BJ (cell line): ENCODE measurements around the gene PLCG1. TPM values are rescaled to one million over a fixed set of nuclear protein-coding genes. Genes with fewer than 3 reads are reported as not detected.
"Not testable (repeated sequence)": the region's sequence is repeated elsewhere in the genome, so short reads cannot be mapped to it uniquely, and the experiment has no call there.

Experiments used
- CTCF ChIA-PET: fragments of 350-600 bp; formaldehyde crosslinking; extraction: SDS; loops from one replicate; lab custom pipeline; 2021; ENCODE audit warnings: antibody characterized with exemption, inconsistent platforms; lab: Yijun Ruan, JAX
- POLR2A ChIA-PET: fragments of 300-600 bp; sonication (Branson Sonifier 250); formaldehyde crosslinking; extraction: SDS; loops from one replicate; lab custom pipeline; 2021; ENCODE audit warnings: antibody characterized with exemption; lab: Charles Lee
- DNase-seq: peaks from one replicate; pipeline ENCODE4 v3.0.0-alpha.2; 2011; ENCODE audit warnings: low read depth
- H3K27me3 ChIP-seq: 2 replicates; pipeline ENCODE4 v1.6.0; 2011; ENCODE audit warnings: low read length; ENCODE audit not compliant: control insufficient read depth, insufficient read depth
- H3K36me3 ChIP-seq: 2 replicates; pipeline ENCODE4 v1.5.1; 2011; ENCODE audit warnings: low read length; ENCODE audit not compliant: control insufficient read depth, insufficient read depth
- H3K4me3 ChIP-seq: 2 replicates; pipeline ENCODE4 v1.5.1; 2011; ENCODE audit warnings: low read depth, mild to moderate bottlenecking, control low read depth, low read length
- polyA plus RNA-seq: library from polyadenylated mRNA; depleted of rRNA; stranded (reverse); fragments of >200 nt; gene quantifications from 2 replicates; pipeline ENCODE4 v1.2.3, GENCODE V29; 2011
- TF ChIP-seq, protein P1 (sequence below): IDR thresholded peaks from 2 replicates; pipeline ENCODE4 v1.5.1; 2011; ENCODE audit warnings: low read depth, mild to moderate bottlenecking, control low read depth, inconsistent platforms, low read length, moderate library complexity; ENCODE audit not compliant: insufficient read depth

PLCG1 gene
- polyA plus RNA-seq, 1 experiment, result 46.5 TPM

DNA sequence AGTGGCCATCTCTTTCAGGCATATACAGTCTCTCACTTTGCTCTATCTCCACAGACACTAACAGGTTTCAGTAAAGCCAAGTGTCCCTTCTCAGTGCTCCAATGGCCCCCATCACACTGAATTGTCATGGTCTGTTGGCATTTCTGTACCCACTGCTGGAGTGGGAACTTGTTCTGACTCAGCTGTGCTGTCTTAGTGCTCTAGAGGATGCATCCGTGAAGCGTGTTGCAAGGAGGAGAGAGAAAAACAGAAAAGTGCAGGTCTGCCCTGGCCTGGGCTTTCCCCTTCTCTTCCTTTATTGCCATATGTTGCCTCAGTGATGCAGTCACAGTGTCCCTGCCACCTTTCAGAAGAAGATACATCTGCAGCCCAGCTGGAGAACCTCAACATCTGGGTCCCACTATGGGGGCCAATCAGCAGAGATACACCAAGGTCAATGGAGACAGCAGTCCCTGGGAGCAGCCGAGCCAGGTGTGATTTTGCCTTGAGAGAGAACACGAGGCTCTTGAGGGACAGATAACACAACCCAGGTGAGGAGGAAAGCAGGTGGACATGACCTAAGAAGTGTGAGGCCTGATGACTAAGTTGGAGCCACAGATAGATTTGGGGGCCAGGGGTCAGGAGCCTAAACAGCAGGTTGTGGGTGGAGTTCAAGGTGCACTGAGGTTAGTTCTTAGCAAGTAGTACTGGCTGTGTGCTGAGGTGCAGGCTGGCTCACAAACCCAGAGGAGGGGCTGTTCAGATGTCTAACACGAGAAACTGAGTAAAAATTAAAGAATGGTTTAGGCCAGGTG is 5.6 kb upstream of the PLCG1 start:
- POLR2A ChIA-PET, result no interaction called here
- peaks cover under 1% of the 10 kb centered on the region; the same call in 1 of the 2 replicates for H3K36me3 ChIP-seq

DNA sequence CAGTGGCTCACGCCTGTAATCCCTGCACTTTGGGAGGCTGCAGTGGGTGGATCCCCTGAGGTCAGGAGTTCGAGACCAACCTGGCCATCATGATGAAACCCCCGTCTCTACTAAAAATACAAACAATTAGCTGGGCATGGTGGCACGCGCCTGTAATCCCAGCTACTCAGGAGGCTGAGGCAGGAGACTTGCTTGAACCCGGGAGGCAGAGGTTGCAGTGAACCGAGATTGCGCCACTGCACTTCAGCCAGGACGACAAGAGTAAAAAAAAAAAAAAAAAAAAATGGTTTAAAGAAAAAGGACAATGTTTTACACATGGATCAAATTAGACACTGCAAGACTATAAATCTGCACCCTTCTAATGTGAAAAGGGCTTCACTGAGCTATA is 5.0 kb upstream of the PLCG1 start:
- POLR2A ChIA-PET, H3K27me3 ChIP-seq, H3K36me3 ChIP-seq, H3K4me3 ChIP-seq, DNase-seq: not testable (repeated sequence)
- CTCF ChIA-PET, result interaction anchor here (3.3 kb wide), 1 partner anchor 206 kb away, joined by 17 read pairs; no protein-coding TSS in a partner anchor

More for the DNA sequence above, 5.6 kb upstream of the PLCG1 start:
- Histone ChIP-seq H3K4me3 (no peak overlapping the region), H3K27me3 (no peaks in the 10 kb centered on the region)
- TF ChIP-seq, protein P1, sequence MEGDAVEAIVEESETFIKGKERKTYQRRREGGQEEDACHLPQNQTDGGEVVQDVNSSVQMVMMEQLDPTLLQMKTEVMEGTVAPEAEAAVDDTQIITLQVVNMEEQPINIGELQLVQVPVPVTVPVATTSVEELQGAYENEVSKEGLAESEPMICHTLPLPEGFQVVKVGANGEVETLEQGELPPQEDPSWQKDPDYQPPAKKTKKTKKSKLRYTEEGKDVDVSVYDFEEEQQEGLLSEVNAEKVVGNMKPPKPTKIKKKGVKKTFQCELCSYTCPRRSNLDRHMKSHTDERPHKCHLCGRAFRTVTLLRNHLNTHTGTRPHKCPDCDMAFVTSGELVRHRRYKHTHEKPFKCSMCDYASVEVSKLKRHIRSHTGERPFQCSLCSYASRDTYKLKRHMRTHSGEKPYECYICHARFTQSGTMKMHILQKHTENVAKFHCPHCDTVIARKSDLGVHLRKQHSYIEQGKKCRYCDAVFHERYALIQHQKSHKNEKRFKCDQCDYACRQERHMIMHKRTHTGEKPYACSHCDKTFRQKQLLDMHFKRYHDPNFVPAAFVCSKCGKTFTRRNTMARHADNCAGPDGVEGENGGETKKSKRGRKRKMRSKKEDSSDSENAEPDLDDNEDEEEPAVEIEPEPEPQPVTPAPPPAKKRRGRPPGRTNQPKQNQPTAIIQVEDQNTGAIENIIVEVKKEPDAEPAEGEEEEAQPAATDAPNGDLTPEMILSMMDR, result no peak
- DNase-seq, result no peak
- CTCF ChIA-PET, result no interaction called here

DNA sequence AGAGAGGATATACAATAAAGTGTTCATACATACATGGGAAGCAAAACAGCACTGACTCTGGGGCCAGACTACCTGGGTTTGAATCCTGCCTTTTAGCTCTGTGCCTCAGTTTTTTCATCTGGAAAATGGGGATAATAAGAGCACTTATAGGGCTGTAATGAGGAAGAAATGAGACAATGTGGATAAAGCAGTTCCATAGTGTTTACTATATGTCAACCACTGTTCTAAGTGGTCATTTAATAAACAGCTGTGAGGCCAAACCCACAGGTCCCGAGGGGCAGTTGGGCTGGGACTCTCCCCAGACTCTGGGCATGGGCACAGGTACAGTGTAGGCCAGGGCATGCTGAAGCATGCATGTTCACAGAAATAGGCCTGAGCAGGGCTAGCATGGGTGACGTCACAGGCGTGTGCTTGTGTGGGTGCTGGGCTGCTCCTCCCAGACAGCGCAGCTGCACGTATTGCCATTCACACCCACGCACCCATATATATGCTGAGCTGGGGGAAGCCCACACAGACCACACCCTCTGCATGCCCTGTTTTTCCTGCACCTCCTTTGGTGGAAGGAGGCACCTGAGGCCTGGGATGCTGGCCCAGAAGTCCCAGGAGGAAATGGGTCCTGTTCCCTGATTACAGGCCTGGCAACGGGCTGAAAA is 3.5 kb upstream of the PLCG1 start:
- TF ChIP-seq, protein P1, result no peak
- H3K27me3 ChIP-seq, result no peaks in the 10 kb centered on the region
- no peak for DNase-seq
- H3K4me3 ChIP-seq, result no peak overlapping the region
- ChIA-PET CTCF (interaction anchor here (1.2 to 3.3 kb wide), 3 partner anchors 10 to 205 kb away, joined by 3 to 17 read pairs (median 10); no protein-coding TSS in a partner anchor), POLR2A (no interaction called here)
- H3K36me3 ChIP-seq, result no peaks in the 10 kb centered on the region

DNA sequence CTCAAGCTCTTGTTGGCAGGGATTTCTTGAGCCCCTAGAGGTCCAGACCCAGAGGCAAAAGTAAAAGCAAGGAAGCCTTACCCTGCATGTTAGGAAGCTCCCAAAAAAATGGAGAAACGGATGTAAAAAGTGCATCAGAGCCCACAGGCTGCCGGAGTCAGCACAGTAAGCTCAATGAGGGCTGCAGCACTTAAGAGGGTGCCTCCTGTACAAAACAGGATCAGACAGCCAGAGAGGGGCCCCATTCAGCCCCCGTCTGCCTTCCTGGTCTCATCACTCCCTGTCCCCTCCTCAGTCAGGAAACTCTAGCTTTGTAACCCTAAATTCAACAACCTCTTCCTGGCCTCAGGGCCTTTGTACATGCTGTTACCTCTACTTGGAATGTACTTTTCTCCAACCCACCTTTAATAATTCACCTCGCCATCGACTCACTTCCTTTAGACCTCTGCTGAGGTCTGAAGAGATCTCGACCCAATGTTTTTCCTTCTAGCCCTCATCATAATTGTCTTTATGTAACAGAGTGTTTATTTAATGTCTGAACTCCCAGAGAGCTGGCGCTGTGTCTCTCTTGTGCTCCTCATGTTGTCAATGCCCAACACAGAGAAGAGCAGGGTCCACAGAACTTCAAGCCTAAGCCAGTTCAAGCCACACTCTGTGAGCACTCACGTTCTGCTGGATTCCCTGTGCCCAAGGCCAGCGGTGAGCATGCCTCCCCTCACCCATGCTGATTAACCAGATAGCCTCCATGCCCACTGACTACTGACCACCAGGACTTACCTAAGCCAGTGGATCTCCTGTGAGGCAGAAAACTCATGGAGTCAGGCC is 2.8 kb upstream of the PLCG1 start:
- Histone ChIP-seq H3K36me3 (no peaks in the 10 kb centered on the region), H3K27me3 (no peaks in the 10 kb centered on the region), H3K4me3 (no peak overlapping the region)
- TF ChIP-seq, protein P1, result no peak
- no peak for DNase-seq
- ChIA-PET CTCF (interaction anchor here (0.7 to 3.3 kb wide), 13 partner anchors 8 to 284 kb away, joined by 3 to 17 read pairs (median 3); no protein-coding TSS in a partner anchor), POLR2A (no interaction called here)

DNA sequence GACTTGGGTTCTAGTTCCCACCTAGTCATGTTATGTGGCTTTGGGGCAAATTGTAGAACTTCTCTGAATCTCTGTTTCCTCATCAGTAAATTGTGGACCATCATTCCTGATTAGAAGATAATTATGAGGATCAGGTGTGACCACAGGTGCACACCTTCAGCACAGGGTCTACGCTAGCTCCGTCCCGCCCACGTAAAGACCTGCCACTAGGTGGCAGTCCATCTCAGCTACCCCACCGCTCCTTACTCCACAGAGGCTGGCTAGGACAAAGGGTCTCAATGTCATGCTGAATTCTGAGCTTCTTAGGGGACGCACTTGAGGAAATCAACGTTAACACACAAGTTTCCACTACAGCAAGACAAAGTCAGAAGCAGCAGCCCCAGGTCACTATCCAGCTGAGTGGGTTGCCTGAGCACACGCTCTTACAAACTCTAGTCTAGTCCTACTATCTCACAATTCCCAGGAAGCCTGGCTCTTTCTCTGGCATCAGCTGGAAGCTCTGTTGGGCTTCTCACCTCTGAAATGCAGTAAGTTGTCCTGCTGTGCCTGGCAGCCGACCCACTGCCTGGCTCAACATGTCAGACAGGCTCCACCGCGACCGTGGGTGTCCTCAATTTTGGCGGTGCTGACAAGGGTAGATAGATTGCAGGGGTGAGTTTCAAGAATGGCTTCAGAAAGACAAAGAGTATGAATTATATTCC is 2.0 kb upstream of the PLCG1 start:
- Histone ChIP-seq H3K4me3 (no peak overlapping the region), H3K27me3 (no peaks in the 10 kb centered on the region), H3K36me3 (no peaks in the 10 kb centered on the region)
- CTCF ChIA-PET, result interaction anchor here (0.6 to 3.3 kb wide), 17 partner anchors 9 to 288 kb away, joined by 3 to 17 read pairs (median 4); partner anchors contain the start of gene LPIN3
- POLR2A ChIA-PET, result no interaction called here
- no peak for DNase-seq
- TF ChIP-seq, protein P1, result peak; percentile 62
